A549 (cell line): ENCODE measurements around the gene FAM53B.

Experiments
- CEBPB ChIP-seq, 2 experiments: fragments of >200 bp in 1 of 2; sonication (Bioruptor Twin) in 1 of 2; formaldehyde crosslinking in 1 of 2; IDR thresholded peaks; 2 replicates each; pipeline ENCODE4 v1.6.1; 2012 to 2016
- CTCF ChIP-seq: fragments of >200 bp; sonication (Bioruptor Twin); formaldehyde crosslinking; IDR thresholded peaks from 3 replicates; pipeline ENCODE4 v1.5.1; 2016
- ELK1 ChIP-seq: fragments of 150-350 bp; IDR thresholded peaks from 2 replicates; pipeline ENCODE4 v1.6.1; 2014; ENCODE audit warnings: low read depth, mild to moderate bottlenecking, low read length
- ESRRA ChIP-seq: fragments of 150-350 bp; IDR thresholded peaks from 2 replicates; pipeline ENCODE4 v1.6.1; 2014; ENCODE audit warnings: mild to moderate bottlenecking, low read length, borderline replicate concordance
- JUN ChIP-seq, 2 experiments: fragments of >200 bp; sonication (Bioruptor Twin); formaldehyde crosslinking; IDR thresholded peaks; 2 replicates in 1 of 2; 3 replicates in 1 of 2; pipeline ENCODE4 v1.6.1; 2016 to 2017
- JUNB ChIP-seq: fragments of >200 bp; sonication (Bioruptor Twin); formaldehyde crosslinking; IDR thresholded peaks from 2 replicates; pipeline ENCODE4 v1.6.1; 2016
- MAX ChIP-seq: IDR thresholded peaks from 2 replicates; pipeline ENCODE4 v1.6.1; 2012
- MYC ChIP-seq: IDR thresholded peaks from 2 replicates; pipeline ENCODE4 v1.6.1; 2012; ENCODE audit warnings: mild to moderate bottlenecking, inconsistent platforms, low read length, improper control_type of control experiment, borderline replicate concordance
- PBX3 ChIP-seq: IDR thresholded peaks from 2 replicates; pipeline ENCODE4 v1.6.1; 2012
- POLR2A ChIP-seq: IDR thresholded peaks from 2 replicates; pipeline ENCODE4 v1.6.1; 2012; ENCODE audit warnings: mild to moderate bottlenecking, low read length
- RCOR1 ChIP-seq: fragments of 150-350 bp; IDR thresholded peaks from 2 replicates; pipeline ENCODE4 v1.6.1; 2014; ENCODE audit warnings: antibody characterized with exemption, low read length, low read depth
- REST ChIP-seq: fragments of 200-600 bp; sonication (generic); IDR thresholded peaks from 2 replicates; pipeline ENCODE4 v1.6.1; 2016; ENCODE audit warnings: antibody characterized with exemption, mild to moderate bottlenecking, moderate library complexity
- TP53 ChIP-seq: fragments of 250-450 bp; sonication (Bioruptor Pico); IDR thresholded peaks from 2 replicates; pipeline ENCODE4 v1.5.0; 2021; ENCODE audit warnings: mild to moderate bottlenecking, moderate library complexity

- TF ChIP-seq CTCF = no peak
- no peak for TF ChIP-seq MYC
- TF ChIP-seq CEBPB (IDR thresholded peaks at IDR 0.05) = no peak
- TF ChIP-seq RCOR1 = no peak
- TF ChIP-seq ESRRA = no peak
- TF ChIP-seq JUNB = no peak
- TF ChIP-seq PBX3 = no peak
- TF ChIP-seq TP53 = no peak
- no peak for TF ChIP-seq REST
- TF ChIP-seq MAX = no peak
- TF ChIP-seq ELK1 = no peak
- no peak for TF ChIP-seq JUN (IDR thresholded peaks at IDR 0.05)
- no peak for TF ChIP-seq POLR2A
Measured at GRCh38 chr10:124645467-124646095, 98.6 kb downstream of the FAM53B start.
